ENCODE measurements around the gene PRM1. TPM values are rescaled to one million over a fixed set of nuclear protein-coding genes. Genes with fewer than 3 reads are reported as not detected.

PRM1 gene
- total RNA-seq, 2 donors from 2014 or later = not detected

DNA sequence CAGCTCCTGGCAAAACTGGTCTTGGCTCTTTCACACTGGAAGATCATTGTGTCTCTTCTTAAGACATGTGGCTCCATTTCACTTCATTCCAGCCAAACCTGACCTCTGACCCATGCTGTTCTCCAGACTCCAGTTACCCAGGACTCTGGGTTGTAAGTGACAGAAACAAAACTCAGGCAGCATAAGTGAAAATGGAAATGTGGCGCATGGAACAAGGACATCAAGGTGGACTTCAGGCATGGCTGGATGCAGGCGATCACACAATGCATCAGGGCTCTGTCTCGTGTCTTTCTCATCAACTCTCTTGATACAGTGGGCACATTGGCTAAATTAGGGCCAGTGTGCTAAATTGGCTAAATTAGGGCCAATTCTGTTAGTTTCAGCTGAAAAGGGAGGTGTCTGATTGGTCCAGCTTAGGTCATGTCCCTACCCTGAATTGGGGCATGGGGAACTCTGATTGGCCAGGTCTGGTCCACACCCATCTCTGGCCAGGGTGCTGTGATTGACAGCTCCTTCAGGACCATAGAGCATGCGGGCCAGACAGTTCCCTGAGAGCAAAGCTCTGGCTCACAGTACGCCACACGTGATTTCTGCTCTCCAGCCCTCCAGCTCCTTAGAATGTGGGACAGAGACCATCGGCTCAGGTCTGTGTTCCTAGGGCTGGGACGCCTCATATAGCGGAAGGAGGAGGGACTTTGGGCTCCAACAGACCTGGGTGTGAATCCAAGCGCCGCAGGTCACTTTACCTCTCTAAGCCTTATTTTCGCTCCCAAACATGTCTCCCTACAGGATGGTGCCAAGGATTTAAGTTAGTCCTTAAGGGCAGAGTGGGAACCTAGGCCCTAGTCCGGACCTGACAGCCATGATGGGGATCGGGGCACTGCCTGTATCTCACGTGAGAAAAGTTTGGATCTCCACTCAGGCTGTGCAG lies 42.6 kb downstream of the PRM1 start:
- H3K27ac ChIP-seq (ENCODE audit: low read depth, low read length) = no peak overlapping the region
- Mint-ChIP-seq H3K27ac (no peak overlapping the region), H3K27me3 (ENCODE audit: insufficient read depth) (peaks cover 2% of the 10 kb centered on the region), H3K4me3 (no peak overlapping the region), H3K36me3 (ENCODE audit: low read depth) (no peaks in the 10 kb centered on the region), H3K9me3 (no peaks in the 10 kb centered on the region), H3K4me1 (no peaks in the 10 kb centered on the region)
- no peak overlapping the region for H3K4me3 ChIP-seq (ENCODE audit: low read length)
- WGBS, 2 experiments (ENCODE audit: insufficient coverage in 1 of 2, insufficient read length in 1 of 2) = 95 to 97% methylated on average over 14 to 15 of the region's 15 CpGs
- TF ChIP-seq CTCF (conservative IDR thresholded peaks at IDR 0.05) = no peak
- no peak overlapping the region for H3K9ac ChIP-seq (ENCODE audit: extremely low read depth, low read length, poor library complexity, severe bottlenecking)
- DNase-seq = peak; percentile 69
- no peaks in the 10 kb centered on the region for H3K36me3 ChIP-seq (ENCODE audit: control insufficient read depth, insufficient read depth, low read length)
- no peaks in the 10 kb centered on the region for H3K27me3 ChIP-seq (ENCODE audit: control insufficient read depth, insufficient read depth, low read length, poor library complexity, severe bottlenecking)
- H3K9me3 ChIP-seq (ENCODE audit: control insufficient read depth, low read length) = no peaks in the 10 kb centered on the region
- no peaks in the 10 kb centered on the region for H3K4me1 ChIP-seq (ENCODE audit: control insufficient read depth, insufficient read depth, low read length)

- Mint-ChIP-seq H3K27me3 (ENCODE audit: insufficient read depth) (peaks cover 2% of the 10 kb centered on the region), H3K27ac (no peak overlapping the region), H3K4me3 (no peak overlapping the region), H3K4me1 (no peaks in the 10 kb centered on the region), H3K36me3 (ENCODE audit: low read depth) (no peaks in the 10 kb centered on the region), H3K9me3 (no peaks in the 10 kb centered on the region)
- DNase-seq = no peak
- WGBS, 2 experiments (ENCODE audit: insufficient coverage in 1 of 2, insufficient read length in 1 of 2) = 94 to 98% methylated on average over 8 to 10 of the region's 10 CpGs
- H3K9ac ChIP-seq (ENCODE audit: extremely low read depth, low read length, poor library complexity, severe bottlenecking) = no peak overlapping the region
- no peak overlapping the region for H3K4me3 ChIP-seq (ENCODE audit: low read length)
- H3K36me3 ChIP-seq (ENCODE audit: control insufficient read depth, insufficient read depth, low read length) = no peaks in the 10 kb centered on the region
- H3K4me1 ChIP-seq (ENCODE audit: control insufficient read depth, insufficient read depth, low read length) = no peaks in the 10 kb centered on the region
- TF ChIP-seq CTCF (conservative IDR thresholded peaks at IDR 0.05) = no peak
- H3K27me3 ChIP-seq (ENCODE audit: control insufficient read depth, insufficient read depth, low read length, poor library complexity, severe bottlenecking) = no peaks in the 10 kb centered on the region
- H3K27ac ChIP-seq (ENCODE audit: low read depth, low read length) = no peak overlapping the region
- H3K9me3 ChIP-seq (ENCODE audit: control insufficient read depth, low read length) = no peaks in the 10 kb centered on the region
These were observed 44.5 kb downstream of the PRM1 start for GRCh38 chr16:11236461-11237254.

DNA sequence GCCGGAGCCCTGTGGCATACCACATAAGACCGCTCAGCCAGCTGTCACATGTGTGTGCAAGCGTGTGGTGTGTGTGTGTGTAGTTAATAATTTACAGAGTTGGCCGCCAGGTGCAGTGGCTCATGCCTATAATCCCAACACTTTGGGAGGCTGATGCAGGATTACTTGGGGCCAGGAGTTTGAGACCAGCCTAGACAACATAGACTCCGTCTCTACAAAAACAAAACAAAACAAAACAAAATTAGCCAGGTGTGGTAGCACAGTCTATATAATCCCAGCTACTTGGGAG lies 45.5 kb downstream of the PRM1 start:
- no peak overlapping the region for H3K27ac ChIP-seq (ENCODE audit: low read depth, low read length)
- Mint-ChIP-seq H3K4me3 (no peak overlapping the region), H3K36me3 (ENCODE audit: low read depth) (no peaks in the 10 kb centered on the region), H3K27me3 (ENCODE audit: insufficient read depth) (peaks cover 2% of the 10 kb centered on the region), H3K4me1 (no peaks in the 10 kb centered on the region), H3K27ac (no peak overlapping the region), H3K9me3 (no peaks in the 10 kb centered on the region)
- no peaks in the 10 kb centered on the region for H3K27me3 ChIP-seq (ENCODE audit: control insufficient read depth, insufficient read depth, low read length, poor library complexity, severe bottlenecking)
- H3K9me3 ChIP-seq (ENCODE audit: control insufficient read depth, low read length) = no peaks in the 10 kb centered on the region
- H3K36me3 ChIP-seq (ENCODE audit: control insufficient read depth, insufficient read depth, low read length) = no peaks in the 10 kb centered on the region
- H3K4me3 ChIP-seq (ENCODE audit: low read length) = no peak overlapping the region
- no peak for TF ChIP-seq CTCF (conservative IDR thresholded peaks at IDR 0.05)
- H3K4me1 ChIP-seq (ENCODE audit: control insufficient read depth, insufficient read depth, low read length) = no peaks in the 10 kb centered on the region
- DNase-seq = no peak
- WGBS, 2 experiments (ENCODE audit: insufficient coverage in 1 of 2, insufficient read length in 1 of 2) = 94 to 100% methylated on average over 1 to 5 of the region's 5 CpGs
- H3K9ac ChIP-seq (ENCODE audit: extremely low read depth, low read length, poor library complexity, severe bottlenecking) = no peak overlapping the region
